Hypothalamus (tissue), 51 donors: ENCODE measurements around the gene ROBO1.
"Not testable (repeated sequence)": the region's sequence is repeated elsewhere in the genome, so short reads cannot be mapped to it uniquely, and the experiment has no call there.

Experiments used
- DNase-seq, 51 donors: peaks; one replicate each; lab custom pipeline; 2025; lab: John Stamatoyannopoulos, UW

Gene ROBO1

DNA sequence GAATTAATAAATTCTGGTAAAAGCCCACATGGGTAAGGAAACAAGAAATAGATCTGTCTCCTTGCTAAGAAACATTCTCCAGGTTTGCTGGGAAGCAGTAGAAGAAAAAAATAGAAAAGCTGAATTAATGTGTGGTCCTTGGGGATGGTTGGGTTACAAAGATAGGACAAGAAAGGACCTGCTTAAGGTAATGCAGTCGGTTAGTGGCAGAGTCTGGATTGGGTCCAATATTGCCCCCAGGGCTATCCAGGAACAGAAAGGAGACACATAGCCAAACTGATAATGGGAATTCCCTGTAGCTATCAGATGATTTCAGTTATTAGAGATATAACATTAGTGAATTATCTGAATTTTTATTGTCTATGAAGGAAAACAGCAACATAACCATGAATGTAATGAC lies 584.3 kb downstream of the ROBO1 start:
- no peak for DNase-seq

DNA sequence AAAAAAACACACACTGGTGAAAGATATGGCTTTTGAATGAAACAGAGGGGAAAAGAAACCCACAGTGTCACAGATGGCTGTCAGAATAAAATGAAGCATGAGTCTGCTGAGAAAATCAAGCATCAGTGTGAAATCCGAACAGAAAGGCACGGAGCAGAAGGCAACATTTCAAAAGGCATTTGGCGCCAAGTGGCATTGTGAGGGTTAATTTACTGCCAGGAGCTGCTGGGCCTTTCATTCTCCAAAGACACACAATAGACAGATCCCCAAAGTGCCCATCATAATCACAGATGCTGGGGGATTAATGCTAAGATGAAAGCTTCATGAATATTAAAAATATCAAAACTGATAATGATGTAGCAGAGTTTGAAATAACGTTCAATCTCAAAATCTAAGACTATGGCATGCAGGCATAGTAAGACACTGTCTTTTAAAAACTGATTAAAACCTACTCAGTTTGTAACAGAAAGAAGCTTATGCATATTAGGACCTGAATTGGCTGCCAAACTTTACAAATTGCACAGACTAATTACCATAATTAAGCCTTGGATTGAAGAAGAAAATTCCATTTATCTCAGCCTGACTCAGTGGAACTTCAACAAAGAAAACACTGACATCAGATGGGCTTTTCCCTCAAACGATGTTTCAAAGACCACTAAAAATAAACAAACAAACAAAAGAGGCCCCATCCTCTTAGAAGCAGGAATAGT lies 589.2 kb downstream of the ROBO1 start:
- DNase-seq = no peak

DNA sequence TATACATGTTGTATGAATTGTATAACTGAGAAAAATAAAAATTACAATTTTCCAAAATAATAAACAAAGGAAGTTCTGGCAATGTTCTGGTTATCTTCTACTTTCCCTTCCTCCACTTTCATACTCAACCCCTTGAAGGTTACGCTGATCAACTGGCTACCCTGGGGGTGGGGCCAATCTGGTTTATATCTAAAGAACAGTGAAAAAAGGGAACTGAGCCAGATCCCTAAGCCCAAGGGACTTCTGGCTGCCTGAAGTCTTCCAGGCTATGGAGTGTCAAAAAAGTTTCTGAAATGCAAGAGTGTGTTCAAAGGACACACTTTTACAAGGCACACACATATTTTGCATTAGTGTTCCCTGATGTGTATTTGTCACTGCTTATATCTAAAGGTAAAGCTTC lies 591.9 kb downstream of the ROBO1 start:
- no peak for DNase-seq

DNA sequence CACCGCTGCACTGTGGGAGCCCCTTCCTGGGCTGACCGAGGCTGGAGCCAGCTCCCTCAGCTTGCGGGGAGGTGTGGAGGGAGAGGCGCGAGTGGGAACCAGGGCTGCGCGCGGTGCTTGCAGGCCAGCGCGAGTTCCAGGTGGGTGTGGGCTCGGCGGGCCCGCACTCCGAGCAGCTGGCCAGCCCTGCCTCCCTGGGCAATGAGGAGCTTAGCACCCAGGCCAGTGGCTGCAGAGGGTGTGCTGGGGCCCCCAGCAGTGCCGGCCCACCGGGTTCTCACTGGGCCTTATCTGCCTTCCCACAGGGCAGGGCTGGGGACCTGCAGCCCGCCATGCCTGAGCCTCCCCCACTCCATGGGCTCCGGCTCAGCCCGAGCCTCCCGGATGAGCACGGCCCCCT lies 594.5 kb downstream of the ROBO1 start:
- DNase-seq = not testable (repeated sequence)

DNA sequence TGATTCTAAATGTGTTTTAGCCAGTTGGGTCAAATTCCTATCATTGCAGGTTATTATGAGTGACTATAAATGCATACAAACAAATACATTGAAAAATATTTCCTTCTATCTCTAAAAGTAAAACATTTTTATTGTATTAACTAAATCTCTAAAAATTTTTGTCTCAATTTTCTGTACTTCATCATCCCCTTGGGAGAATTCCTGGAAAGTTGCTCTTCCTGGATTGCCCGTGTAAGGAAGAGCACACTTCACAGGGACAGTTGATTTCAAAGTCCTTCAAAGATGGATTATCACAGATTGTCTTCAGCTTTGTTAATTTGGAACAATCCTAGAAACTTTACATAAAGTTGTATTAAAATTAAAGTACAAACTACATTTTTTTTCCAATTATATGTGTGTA lies 595.6 kb downstream of the ROBO1 start:
- no peak for DNase-seq

DNA sequence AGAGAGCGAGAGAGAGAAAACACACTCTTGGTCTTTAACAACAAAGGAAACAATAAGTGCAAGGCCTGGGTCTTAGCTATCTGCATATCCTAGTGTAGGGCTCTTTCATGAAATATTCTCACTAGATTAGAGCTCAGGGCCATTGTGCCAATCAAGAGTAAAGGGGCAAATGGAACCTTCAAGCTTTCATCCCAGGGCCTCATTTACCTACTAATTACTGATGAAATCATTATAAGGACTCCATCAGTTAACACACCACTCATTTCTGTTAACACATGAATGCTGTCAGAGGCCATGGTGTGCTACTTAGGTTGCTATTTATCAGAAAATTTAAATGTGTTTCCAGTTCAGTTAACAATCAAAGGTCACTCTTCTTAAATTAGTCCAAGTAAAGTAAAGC lies 597.8 kb downstream of the ROBO1 start:
- DNase-seq = no peak

DNA sequence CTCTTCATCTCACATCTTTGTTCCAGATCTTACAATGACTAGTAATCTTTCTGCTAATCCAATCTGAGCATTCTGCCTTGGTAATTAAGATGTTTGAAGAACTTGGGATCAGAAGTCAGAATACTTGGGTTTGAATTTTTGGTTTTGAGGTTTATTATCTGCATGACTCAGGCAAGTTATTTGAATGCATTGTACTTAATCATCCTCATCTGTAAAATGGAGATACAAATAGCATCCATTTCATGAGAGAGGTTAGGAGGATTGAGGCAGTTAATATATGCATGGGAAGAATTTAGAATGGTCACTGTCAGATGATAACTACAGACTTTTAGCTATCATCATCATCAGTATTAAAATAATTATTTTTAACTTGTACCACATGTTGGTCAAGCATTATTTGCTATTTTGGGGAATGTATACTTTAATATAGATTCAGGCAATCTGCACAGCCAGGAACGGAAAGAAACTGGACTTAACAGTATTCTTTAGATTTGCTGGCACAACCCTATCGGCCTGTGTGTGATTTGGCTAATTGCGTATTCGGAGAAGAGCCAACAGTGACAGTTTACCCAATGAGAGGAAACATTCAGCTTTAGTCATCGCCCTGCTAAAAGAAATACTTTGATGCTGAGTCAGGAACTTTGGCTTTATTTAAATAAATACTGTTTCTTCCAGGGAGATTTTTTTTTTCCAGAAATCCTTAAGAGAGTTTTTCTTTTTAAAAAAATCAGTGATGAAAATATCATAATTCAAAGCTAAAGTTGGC lies 600.0 kb downstream of the ROBO1 start:
- no peak for DNase-seq

DNA sequence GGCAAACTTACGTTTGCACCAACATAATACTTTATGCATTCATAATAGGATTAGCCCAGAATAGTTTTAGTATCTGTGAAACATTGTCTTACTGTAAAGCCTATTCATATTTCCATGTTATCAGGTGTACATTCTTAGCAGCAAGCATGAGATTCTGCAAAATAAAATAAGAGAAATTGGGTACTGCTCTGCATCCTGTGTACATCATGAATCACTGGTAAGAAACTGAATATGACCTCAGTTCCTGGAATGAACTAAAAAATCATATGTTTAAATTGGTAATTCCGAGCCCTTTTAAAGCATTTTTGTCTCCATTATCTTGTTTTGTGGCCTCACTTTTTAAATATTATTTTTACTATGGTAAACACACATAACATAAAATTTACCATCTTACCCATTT lies 605.1 kb downstream of the ROBO1 start:
- no peak for DNase-seq

DNA sequence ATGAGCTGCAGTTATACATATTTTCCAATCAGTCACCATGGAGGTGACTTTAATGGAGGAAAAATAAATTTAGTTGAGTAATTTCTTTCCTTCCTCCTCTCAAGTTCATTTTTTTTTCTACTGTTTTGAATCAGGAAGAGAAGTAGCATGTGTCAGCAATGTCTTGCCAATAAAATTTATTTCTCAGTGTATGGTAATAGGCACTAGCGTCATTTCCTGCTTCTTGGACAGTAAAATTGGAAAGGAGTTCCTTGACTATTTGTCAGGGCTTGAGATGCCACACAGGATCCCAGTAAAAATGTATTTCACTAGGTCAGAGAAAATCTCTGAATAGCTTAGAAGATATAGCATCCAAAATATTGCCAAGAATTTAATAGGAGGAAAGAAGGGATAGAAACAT lies 605.9 kb downstream of the ROBO1 start:
- no peak for DNase-seq

DNA sequence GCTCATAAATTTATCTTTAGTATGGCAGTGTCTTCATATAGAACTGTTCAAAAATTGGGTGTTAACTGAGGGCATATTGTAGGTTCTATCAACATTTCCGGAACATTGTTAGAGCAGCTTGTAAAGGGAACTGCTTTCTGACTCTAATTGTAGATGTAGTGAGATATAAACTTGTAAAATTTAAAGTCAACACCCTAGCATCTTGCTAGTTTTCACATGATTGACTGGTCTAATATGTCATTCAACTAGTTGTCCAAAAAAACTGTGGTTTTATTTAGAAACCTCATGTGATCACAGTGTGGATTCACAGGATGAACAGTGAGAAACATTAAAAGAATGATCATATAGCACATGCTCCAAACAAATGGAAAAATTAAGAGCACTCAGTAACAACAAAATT lies 607.4 kb downstream of the ROBO1 start:
- no peak for DNase-seq

DNA sequence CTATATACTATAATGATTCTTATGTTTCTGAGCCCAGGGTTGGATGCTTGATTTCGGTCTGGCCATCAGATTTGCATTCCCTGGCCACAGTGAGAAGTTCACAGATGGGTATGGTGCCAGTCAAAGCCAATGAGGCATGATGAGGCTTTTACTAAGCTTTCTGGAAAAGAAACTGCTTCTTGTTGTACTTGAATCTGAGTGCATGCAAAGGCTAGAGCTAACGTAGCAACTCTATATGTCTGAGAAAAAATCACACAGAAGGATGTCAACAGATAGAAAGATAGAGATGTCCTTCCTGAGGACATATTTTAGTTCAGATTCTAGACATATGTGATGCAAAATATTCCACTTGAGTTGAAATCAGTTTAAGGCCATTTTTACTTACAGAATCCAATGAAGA lies 608.1 kb downstream of the ROBO1 start:
- no peak for DNase-seq

DNA sequence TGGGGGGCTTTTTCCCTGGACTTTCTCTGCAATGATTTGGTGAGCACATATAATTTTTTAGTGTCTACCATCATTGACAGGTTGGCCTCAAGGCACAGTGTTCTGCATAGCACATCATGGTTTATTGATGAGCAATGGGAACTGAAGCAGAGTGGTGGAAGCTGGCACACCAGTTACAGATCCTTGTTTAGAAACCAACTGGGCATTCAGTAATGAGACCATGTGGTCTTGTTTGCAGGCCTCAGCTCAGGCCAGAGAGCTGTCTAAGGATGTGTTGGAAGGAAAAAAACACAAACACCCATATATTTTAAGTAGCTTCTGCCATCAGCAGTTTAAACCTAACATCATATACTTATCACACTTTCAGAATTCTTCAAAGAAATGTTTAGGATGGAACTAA lies 610.6 kb downstream of the ROBO1 start:
- DNase-seq = no peak

DNA sequence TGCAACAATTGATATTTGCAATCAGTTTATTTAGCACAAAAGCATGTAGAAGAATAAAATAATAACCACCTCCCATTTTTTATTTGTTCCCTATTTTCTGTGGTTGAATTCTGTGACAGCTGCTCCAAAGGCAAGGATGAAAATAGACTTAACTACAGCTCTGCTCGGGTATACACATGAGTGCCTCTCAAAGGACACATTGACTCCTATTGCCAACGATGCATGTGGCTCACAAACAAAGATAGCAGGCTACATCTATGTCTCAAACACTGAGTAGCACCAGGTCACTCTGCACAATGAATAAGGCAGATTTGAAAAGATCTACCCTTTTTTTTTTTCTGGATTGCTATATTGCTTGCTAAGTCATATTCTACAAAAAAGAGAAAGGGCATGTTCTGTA lies 612.9 kb downstream of the ROBO1 start:
- no peak for DNase-seq

DNA sequence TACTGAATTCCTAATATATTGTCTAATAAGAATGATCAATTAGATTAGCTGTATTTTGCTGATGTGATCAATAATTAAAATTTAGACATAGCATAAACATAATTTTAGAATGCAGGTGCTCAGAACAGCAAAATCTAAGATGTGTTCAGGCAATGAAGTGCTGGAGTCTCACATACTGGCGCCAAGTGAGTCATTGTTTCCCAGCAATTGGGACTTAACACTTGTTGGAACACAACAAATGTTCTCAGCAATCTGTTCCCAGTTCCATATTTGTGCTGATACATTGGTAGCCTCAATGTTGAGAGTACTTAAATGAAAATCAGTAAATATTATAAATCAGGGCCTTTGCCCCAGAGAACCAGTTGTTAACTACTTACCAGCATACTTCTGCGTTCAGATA lies 619.0 kb downstream of the ROBO1 start:
- DNase-seq = no peak

DNA sequence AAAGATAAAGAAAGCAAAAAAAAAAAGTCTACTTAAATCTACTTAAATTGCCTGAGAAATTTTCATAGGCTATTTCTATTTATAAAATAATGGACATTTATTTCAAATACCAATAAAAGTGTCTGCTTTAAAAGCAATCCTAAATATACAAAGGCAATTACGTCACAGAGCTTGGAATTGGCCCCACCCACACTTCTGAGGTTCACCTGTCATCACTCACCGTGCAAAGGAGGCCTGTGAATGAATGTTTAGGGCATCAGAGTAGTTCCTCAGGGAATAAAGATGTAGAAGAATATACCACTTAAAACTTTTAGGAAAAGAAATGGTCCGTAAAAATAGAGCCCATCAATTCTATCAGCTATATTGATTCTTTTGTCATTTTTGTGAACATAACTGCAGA lies 621.8 kb downstream of the ROBO1 start:
- no peak for DNase-seq

DNA sequence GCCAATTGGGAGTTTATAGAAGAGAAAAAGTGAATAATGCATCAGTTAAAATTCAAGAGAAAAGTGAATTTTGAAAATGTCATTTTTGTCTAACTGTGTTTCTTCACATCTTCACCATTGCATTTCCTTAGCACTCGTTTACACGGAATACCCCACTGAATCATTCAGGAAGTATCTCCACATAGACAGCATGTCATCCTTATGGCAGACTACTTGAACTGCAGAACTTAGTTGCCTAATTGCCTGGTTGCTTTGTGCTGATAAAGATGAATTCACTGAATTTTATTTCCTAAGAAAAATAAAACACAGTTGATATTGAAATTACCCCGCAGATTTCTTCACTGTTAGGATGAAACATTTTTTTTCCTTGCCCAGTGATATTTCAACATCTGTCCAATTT lies 627.1 kb downstream of the ROBO1 start:
- DNase-seq = no peak

DNA sequence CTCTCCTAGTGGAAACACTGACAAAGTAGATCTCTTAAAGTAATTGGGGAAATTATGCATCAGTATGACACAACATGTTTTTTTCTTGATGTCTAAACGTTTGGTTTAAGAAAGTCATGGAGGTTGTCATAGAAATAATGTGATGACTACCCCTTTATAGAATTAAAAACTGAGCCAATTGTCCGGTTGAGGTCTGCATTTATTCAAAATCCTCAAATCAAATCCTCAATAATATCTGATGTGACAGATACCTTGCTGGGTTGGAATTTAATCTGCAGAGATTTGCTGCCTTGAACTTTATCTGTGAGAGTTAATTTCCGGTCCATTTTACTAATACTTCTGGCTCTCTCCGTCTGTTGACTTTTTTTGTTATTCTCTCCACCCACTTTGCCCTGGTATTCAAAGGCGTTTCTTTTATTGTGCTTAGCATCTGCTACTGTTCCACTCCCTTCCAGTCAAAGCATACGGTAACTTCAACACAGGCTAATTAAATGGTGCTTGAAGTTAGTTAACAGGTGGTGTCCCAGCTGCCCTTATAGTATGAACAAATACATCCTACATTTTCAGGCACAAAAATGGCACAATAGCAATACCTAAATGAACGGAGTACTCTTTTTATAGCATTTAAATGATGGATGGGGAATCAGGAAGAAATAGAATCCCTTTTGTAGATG lies 628.3 kb downstream of the ROBO1 start:
- DNase-seq = no peak

DNA sequence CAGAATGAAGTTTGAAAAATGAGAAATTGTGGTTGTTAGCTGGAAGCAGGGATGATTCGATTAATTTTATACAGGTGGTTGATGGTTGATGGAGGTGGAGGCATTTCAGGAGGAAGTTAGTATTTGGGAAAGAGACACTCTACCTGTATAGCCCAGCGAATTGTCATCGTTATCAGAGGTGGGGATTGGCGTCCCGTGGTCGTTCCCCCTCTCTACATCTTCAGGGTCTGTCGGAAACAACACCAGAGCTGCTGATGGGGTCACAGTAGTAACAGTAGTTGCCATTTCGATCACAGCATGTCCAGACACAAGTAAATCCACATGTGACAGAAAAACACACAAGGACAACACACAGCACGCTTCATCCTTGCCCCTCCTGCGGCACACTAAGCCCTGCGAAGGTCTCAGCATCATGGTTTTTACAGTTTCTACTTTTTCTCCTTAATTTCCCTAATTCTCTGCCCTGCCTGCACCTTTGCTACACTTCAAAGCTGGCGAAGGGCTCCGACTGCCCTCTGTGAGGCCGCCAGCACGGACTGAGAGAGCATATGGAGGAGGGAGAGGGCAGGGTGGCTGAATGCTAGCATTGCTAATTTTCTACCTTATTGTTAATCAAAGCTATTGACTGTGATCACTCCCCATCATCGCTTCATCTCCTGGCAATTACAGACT lies 642.3 kb downstream of the ROBO1 start:
- no peak for DNase-seq

DNA sequence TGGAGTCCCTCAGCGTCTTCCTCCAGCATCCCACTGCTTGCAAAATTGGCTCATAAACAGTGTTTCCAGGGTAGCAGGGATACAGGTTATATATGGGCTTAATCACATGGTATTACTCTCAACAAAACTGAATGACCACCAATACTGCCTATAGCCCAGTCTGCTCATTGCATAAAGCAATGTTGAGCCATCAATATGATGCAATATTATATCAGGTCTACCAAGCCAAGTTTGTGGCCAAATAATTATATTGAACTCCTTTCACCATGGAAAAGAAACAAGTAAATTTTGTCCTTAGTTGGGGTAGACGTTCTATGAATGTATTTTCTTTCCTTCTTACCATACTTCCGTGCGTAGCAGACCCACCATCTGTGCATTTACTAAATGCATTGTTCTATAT lies 652.3 kb downstream of the ROBO1 start:
- DNase-seq = no peak

DNA sequence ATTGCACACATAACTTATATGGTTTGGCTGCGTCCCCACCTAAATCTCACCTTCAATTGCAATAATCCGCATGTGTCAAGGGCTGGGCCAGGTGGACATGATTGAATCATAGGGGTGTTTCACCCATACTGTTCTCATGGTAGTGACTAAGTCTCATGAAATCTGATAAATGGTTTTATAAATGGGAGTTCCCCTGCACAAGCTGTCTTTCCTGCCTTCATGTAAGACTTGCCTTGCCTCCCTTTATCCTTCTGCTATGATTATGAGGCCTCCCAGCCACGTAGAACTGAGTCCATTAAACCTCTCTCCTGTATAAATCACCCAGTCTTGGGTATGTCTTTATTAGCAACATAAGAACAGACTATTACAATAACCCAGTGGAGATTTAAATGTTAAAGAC lies 653.9 kb downstream of the ROBO1 start:
- no peak for DNase-seq

DNA sequence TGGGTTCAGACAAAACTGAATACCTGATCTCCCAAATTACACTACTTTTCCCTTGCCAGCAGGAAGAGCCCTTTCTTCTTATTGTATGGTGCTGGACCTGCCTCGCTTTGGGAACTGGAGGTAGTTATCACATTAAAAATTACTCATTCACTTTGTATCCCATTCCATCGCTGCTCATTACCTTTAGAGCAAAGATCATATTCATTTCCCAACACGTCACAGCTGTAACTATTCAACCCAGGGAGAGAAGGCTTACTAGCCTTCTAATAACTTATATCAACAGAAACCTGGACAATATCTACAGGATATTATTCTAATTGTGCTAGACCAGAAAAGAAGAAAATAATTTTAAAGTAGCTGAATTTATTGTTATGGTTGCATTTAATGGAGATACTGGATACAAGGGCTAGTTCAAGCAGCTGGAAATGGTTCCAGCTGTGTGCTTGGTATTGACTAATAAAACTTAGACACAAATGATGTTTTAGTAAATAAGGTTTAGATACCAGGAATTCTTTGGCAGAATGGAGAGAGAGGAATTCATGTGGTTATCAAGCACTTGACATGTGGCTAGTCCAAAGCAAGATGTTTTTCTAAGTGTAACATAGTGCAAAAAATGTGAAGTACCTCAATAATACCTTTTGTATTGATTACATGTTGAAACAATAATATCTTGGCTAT lies 656.3 kb downstream of the ROBO1 start:
- no peak for DNase-seq
